Gastrocnemius medialis (tissue), 4 donors: ENCODE data around the gene CBX2. TPM values are rescaled to one million over a fixed set of nuclear protein-coding genes. Genes with fewer than 3 reads are reported as not detected.

Source experiments
- ATAC-seq, 2 donors: fragments of 150-250 bp; one replicate each; pipeline ENCODE4 v1.9.1; 2016
- DNase-seq, 2 donors: peaks; one replicate each; pipeline ENCODE4 v3.0.0-alpha.2; 2019
- H3K27ac ChIP-seq, 4 donors: fragments of 200-600 bp; sonication (generic); 1 replicate in 1 of 4; 2 replicates in 3 of 4; pipeline ENCODE4 v1.5.1; 2016 to 2018; ENCODE audit warnings: mild to moderate bottlenecking in 2 of 4, moderate library complexity in 1 of 4
- H3K27me3 ChIP-seq, 3 donors: fragments of 200-600 bp; sonication (generic) in 2 of 3; 1 replicate in 1 of 3; 2 replicates in 2 of 3; pipeline versions ENCODE4 v1.5.1 to v1.6.0; 2016 to 2019; ENCODE audit warnings: mild to moderate bottlenecking in 1 of 3, moderate library complexity in 1 of 3
- H3K36me3 ChIP-seq, 2 donors: fragments of 200-600 bp; sonication (generic) in 1 of 2; one replicate each; pipeline ENCODE4 v1.5.1; 2017 to 2018
- H3K4me1 ChIP-seq, 2 donors: fragments of 200-600 bp; sonication (generic) in 1 of 2; one replicate each; pipeline ENCODE4 v1.5.1; 2016 to 2017; ENCODE audit warnings: mild to moderate bottlenecking in 2 of 2
- H3K4me3 ChIP-seq, 4 donors: fragments of 200-600 bp; sonication (generic) in 3 of 4; 1 replicate in 1 of 4; 2 replicates in 3 of 4; pipeline ENCODE4 v1.5.1; 2016 to 2019; ENCODE audit warnings: mild to moderate bottlenecking in 2 of 4
- H3K9me3 ChIP-seq, 3 donors: fragments of 200-600 bp; sonication (generic) in 2 of 3; 1 replicate in 1 of 3; 2 replicates in 2 of 3; pipeline ENCODE4 v1.5.1; 2016 to 2019
- CTCF ChIP-seq, 5 experiments: fragments of 450-650 bp in 3 of 5; fragments of 200-600 bp in 2 of 5; sonication (generic) in 2 of 5; IDR thresholded peaks in 4 of 5; conservative IDR thresholded peaks in 1 of 5; 1 replicate in 4 of 5; 2 replicates in 1 of 5; pipeline ENCODE4 v1.5.1; 2016 to 2019; ENCODE audit warnings: antibody characterized with exemption in 5 of 5, mild to moderate bottlenecking in 3 of 5, moderate library complexity in 3 of 5
- POLR2A ChIP-seq, 2 donors: fragments of 450-650 bp; IDR thresholded peaks; one replicate each; pipeline ENCODE4 v1.6.1; 2017; ENCODE audit warnings: antibody characterized with exemption in 2 of 2, mild to moderate bottlenecking in 2 of 2, moderate library complexity in 2 of 2
- in situ Hi-C, 4 donors: fragments of 200-750 bp; cut with MboI; loops; one replicate each; pipeline versions ENCODE4 v1.15.0 to v1.8.0; 2017; ENCODE audit warnings: low sequenced_read_pairs in 4 of 4
- intact Hi-C: fragments of 100-400 bp; cut with DNase I; formaldehyde crosslinking; loops from one replicate; pipeline ENCODE4 v1.15.1; 2023; ENCODE audit warnings: low total_unique reads
- total RNA-seq, 4 donors: library from RNA; depleted of rRNA; stranded (reverse); fragments of >200 nt; gene quantifications; one replicate each; pipeline versions ENCODE4 v1.1.0 to v1.2.3, GENCODE V29; 2016

CBX2 gene
- total RNA-seq, 4 donors from 2014 or later, result 0.13 to 1.1 (median 0.42) TPM; not detected in 1

DNA sequence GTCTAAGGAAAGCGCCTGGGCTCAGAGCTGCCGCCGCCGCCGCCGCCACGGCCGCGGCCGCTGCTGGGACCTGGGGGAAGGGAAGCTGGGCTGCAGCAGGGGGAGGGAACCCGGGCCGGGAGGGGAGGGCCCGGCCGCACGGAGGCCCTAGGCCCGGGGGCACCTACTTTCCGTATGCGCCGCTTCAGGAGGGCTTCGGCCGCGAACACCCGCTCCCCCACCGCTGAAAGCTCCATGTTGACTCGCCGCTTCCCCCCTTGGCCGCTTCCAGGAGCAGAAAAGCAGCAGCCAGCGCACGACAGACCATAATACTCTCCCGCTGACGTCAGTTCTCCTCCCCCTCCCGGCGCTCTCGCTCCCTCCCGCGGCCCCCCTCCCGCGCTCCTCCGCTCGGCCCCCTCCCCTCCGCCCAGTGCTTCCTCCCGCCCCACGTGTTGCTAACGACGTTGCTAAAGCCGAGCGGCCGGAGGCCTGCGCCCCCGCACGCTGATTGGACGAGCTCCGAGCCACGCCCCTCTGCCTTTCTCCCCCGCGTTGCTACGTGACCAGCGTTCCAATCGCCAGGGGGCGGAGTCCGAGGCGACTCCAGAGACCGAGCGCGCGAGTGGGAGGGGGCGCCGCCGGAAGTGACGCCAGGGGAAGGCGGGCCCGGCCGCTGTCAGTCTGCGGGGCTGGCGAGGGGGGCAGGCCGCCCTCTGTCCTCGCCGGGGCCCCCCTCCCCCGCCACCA is 19.0 kb downstream of the CBX2 start, which contains the start of gene CBX8:
CBX8 (minus strand) TSS at position 315 of the 729 bp plus-strand sequence; CDS start at position 236, 79 bp downstream.
- H3K4me3 ChIP-seq, result peak within 1 kb of the TSS; percentile 66 to 87 (median 76)
- H3K4me1 ChIP-seq, result peaks cover 17 to 44% of the 10 kb centered on the region in 2 donors
- TF ChIP-seq POLR2A (IDR thresholded peaks at IDR 0.05), result peak; percentile 33 to 36
- peak in 3 of 5 experiments; percentile 22 to 35 (median 33) for TF ChIP-seq CTCF (IDR thresholded peaks at IDR 0.05 in 4 of 5, conservative IDR thresholded peaks at IDR 0.05 in 1 of 5)

GRCh38 chr17:79797492-79798298 is 19.7 kb downstream of the CBX2 start:
- peak overlapping the region; percentile 63 to 82 (median 78) for H3K27ac ChIP-seq

More for the DNA sequence above, 19.0 kb downstream of the CBX2 start, which contains the start of gene CBX8:
- H3K36me3 ChIP-seq, result no peaks in the 10 kb centered on the region
- intact Hi-C loops (loop anchor here (1.0 kb wide), 2 partner anchors 20 to 42 kb away; partner anchors contain the start of gene CBX4), in situ Hi-C loops (no loop called here)
- peaks cover 64 to 65% (median 65%) of the 10 kb centered on the region in 3 donors for H3K27me3 ChIP-seq
- H3K9me3 ChIP-seq, result no peaks in the 10 kb centered on the region
- DNase-seq (peak; percentile 99), ATAC-seq (peak; percentile 95 to 96)
- peak within 1 kb of the TSS; percentile 74 to 82 (median 78) for H3K27ac ChIP-seq

DNA sequence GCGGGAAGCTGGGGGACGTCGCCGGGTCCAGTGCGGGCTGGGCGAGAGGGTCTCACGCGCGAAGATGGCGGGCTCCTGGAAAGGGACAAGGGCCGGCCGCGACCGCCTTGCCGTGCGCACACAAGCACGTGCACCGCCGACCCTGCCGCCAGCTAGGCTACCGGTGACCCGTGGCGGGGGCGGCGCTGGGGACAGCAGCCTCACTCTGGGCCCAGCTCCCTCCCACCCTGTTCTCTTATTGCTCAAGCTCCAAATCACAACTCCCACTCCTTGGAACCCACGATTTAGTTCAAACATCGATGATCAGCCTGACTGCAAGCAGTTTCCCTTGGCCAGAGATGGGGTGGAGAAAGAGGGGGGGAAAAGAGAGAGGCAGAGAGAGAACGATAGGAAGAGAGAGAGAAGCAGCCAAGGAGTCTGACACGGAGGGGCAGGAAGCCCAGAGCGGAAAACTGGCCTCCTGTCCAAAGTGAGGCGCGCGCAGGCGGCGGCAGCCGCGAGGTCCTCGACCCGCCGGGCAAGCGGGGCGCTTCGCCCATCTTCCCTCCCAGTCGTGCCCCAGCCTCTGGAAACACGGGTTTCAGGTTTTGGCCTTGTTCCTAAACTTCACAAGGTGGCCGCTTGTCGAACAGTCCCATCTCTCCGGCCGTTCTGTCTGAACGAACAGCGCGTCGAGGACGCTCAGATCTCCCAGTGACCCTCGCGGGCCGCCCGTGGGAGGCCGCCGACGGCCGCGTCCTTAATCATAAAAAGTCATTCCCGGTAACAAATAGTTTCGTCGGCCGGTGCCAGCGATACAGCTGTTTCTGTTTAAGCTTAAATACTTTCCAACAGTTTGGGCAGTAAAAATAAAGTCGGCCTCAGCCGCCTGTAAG is 20.6 kb downstream of the CBX2 start:
- peaks cover 65% of the 10 kb centered on the region in 3 donors for H3K27me3 ChIP-seq
- no peaks in the 10 kb centered on the region for H3K36me3 ChIP-seq
- no peak for DNase-seq
- in situ Hi-C loops, result no loop called here
- H3K4me3 ChIP-seq, result peak overlapping the region; percentile 66 to 87 (median 76)
- H3K27ac ChIP-seq, result no peak overlapping the region
- TF ChIP-seq CTCF (IDR thresholded peaks at IDR 0.05 in 4 of 5, conservative IDR thresholded peaks at IDR 0.05 in 1 of 5), result no peak
- H3K9me3 ChIP-seq, result no peaks in the 10 kb centered on the region
- H3K4me1 ChIP-seq, result peaks cover 10 to 36% of the 10 kb centered on the region in 2 donors
- ATAC-seq, result no peak
- intact Hi-C loops, result no loop called here

More at GRCh38 chr17:79797492-79798298, 19.7 kb downstream of the CBX2 start:
- Histone ChIP-seq H3K4me1 (peaks cover 17 to 38% of the 10 kb centered on the region in 2 donors), H3K9me3 (no peaks in the 10 kb centered on the region), H3K36me3 (no peaks in the 10 kb centered on the region), H3K27me3 (peaks cover 64 to 65% (median 65%) of the 10 kb centered on the region in 3 donors), H3K4me3 (peak overlapping the region; percentile 66 to 87 (median 76))
- intact Hi-C loops (loop anchor here (1.0 kb wide), 2 partner anchors 20 to 42 kb away; partner anchors contain the start of gene CBX4), in situ Hi-C loops (no loop called here)
- DNase-seq (no peak), ATAC-seq (peak in 1 of 2 donors; percentile 0)
- no peak for TF ChIP-seq POLR2A (IDR thresholded peaks at IDR 0.05)
- TF ChIP-seq CTCF (IDR thresholded peaks at IDR 0.05 in 4 of 5, conservative IDR thresholded peaks at IDR 0.05 in 1 of 5), result no peak

GRCh38 chr17:79799174-79799537 is 21.2 kb downstream of the CBX2 start:
- TF ChIP-seq CTCF (IDR thresholded peaks at IDR 0.05 in 4 of 5, conservative IDR thresholded peaks at IDR 0.05 in 1 of 5) (no peak), POLR2A (IDR thresholded peaks at IDR 0.05) (no peak)
- Histone ChIP-seq H3K4me3 (peak overlapping the region in 1 of 4 donors; percentile 87), H3K4me1 (peaks cover 10 to 36% of the 10 kb centered on the region in 2 donors), H3K27ac (no peak overlapping the region), H3K27me3 (peaks cover 65% of the 10 kb centered on the region in 3 donors), H3K36me3 (no peaks in the 10 kb centered on the region), H3K9me3 (no peaks in the 10 kb centered on the region)
- DNase-seq (no peak), ATAC-seq (no peak)
- intact Hi-C loops, result no loop called here
- in situ Hi-C loops, result no loop called here
